ENCODE results near the gene TCAP.

The TCAP gene

DNA sequence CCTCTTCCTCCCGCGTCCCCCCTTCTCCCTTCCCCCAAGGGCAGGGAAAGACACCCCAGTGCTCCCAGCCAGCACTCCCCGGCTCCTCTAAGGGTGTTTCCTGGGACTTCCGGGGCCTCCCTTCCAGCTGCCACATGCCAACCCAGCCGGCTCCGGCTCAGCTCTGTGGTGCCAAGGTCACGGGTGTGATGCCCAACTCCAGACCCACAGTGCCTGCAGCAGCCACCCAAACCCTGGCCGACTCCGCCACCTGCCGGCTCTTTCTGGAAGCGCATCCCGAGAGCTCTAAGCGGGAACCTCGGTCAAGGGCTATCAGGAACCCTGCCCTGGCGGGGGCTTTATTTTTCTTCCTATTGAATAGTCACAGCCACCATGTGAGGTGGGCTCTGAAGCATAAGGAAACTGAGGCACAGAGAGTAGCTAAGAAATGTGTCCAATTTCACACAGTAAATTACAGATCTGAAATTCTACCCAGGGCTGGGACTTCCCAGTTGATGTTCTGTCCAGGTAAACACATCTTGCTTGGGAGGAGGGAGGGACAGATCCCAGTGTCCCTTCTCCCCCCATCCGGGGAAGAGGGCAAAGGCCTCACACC is 41.7 kb upstream of the TCAP start:
- peak overlapping the region; percentile 1 for H3K4me2 ChIP-seq (ENCODE audit: low read length)
- TF ChIP-seq EZH2phosphoT487 (IDR thresholded peaks at IDR 0.05; ENCODE audit: borderline replicate concordance, low read length) (no peak), CTCF (IDR thresholded peaks at IDR 0.05; ENCODE audit: low read depth, low read length, poor library complexity, severe bottlenecking) (peak; percentile 90)
- no peaks in the 10 kb centered on the region for H3K9me3 ChIP-seq (ENCODE audit: control insufficient read depth, insufficient read depth, low read length)
- H3K27ac ChIP-seq (ENCODE audit: low read depth, low read length) = no peak overlapping the region
- H3K36me3 ChIP-seq (ENCODE audit: control insufficient read depth, low read length) = no peaks in the 10 kb centered on the region
- H3K4me3 ChIP-seq (ENCODE audit: low read length) = no peak overlapping the region
- peaks cover 9% of the 10 kb centered on the region; the same call in 1 of the 2 replicates for H3F3A ChIP-seq (ENCODE audit: control insufficient read depth, insufficient read depth)
- peaks cover 29% of the 10 kb centered on the region for H3K4me1 ChIP-seq (ENCODE audit: control insufficient read depth, low read length)
- H3K79me2 ChIP-seq (ENCODE audit: control insufficient read depth, low read length) = no peaks in the 10 kb centered on the region
- H3K27me3 ChIP-seq (ENCODE audit: control insufficient read depth, low read length) = peaks cover 21% of the 10 kb centered on the region
- H4K20me1 ChIP-seq (ENCODE audit: control insufficient read depth, insufficient read depth, low read depth, low read length) = no peaks in the 10 kb centered on the region
- H3K9me2 ChIP-seq (replicated peaks; ENCODE audit: control insufficient read depth, low read length) = no peaks in the 10 kb centered on the region

- TF ChIP-seq EZH2phosphoT487 (IDR thresholded peaks at IDR 0.05; ENCODE audit: borderline replicate concordance, low read length) (no peak), CTCF (IDR thresholded peaks at IDR 0.05; ENCODE audit: low read depth, low read length, poor library complexity, severe bottlenecking) (no peak)
- Histone ChIP-seq H3K9me2 (replicated peaks; ENCODE audit: control insufficient read depth, low read length) (no peaks in the 10 kb centered on the region), H3K27me3 (ENCODE audit: control insufficient read depth, low read length) (peaks cover 21% of the 10 kb centered on the region), H3K9me3 (ENCODE audit: control insufficient read depth, insufficient read depth, low read length) (no peaks in the 10 kb centered on the region), H3K4me2 (ENCODE audit: low read length) (no peak overlapping the region), H3K4me3 (ENCODE audit: low read length) (no peak overlapping the region), H4K20me1 (ENCODE audit: control insufficient read depth, insufficient read depth, low read depth, low read length) (no peaks in the 10 kb centered on the region), H3K4me1 (ENCODE audit: control insufficient read depth, low read length) (peaks cover 21% of the 10 kb centered on the region), H3K79me2 (ENCODE audit: control insufficient read depth, low read length) (no peaks in the 10 kb centered on the region), H3F3A (ENCODE audit: control insufficient read depth, insufficient read depth) (peaks cover 6% of the 10 kb centered on the region; the same call in 1 of the 2 replicates), H3K36me3 (ENCODE audit: control insufficient read depth, low read length) (no peaks in the 10 kb centered on the region), H3K27ac (ENCODE audit: low read depth, low read length) (no peak overlapping the region)
Measured at GRCh38 chr17:39624313-39624712, 40.8 kb upstream of the TCAP start.

GRCh38 chr17:39625198-39625785 is 39.9 kb upstream of the TCAP start:
- no peak overlapping the region for H3K4me2 ChIP-seq (ENCODE audit: low read length)
- H3K27me3 ChIP-seq (ENCODE audit: control insufficient read depth, low read length) = peaks cover 19% of the 10 kb centered on the region
- TF ChIP-seq EZH2phosphoT487 (IDR thresholded peaks at IDR 0.05; ENCODE audit: borderline replicate concordance, low read length) = no peak
- no peak for TF ChIP-seq CTCF (IDR thresholded peaks at IDR 0.05; ENCODE audit: low read depth, low read length, poor library complexity, severe bottlenecking)

More at GRCh38 chr17:39625198-39625785, 39.9 kb upstream of the TCAP start:
- Histone ChIP-seq H3K9me3 (ENCODE audit: control insufficient read depth, insufficient read depth, low read length) (no peaks in the 10 kb centered on the region), H3K4me1 (ENCODE audit: control insufficient read depth, low read length) (peaks cover 21% of the 10 kb centered on the region), H3F3A (ENCODE audit: control insufficient read depth, insufficient read depth) (no peaks in the 10 kb centered on the region), H4K20me1 (ENCODE audit: control insufficient read depth, insufficient read depth, low read depth, low read length) (no peaks in the 10 kb centered on the region), H3K9me2 (replicated peaks; ENCODE audit: control insufficient read depth, low read length) (no peaks in the 10 kb centered on the region), H3K27ac (ENCODE audit: low read depth, low read length) (no peak overlapping the region), H3K4me3 (ENCODE audit: low read length) (no peak overlapping the region), H3K79me2 (ENCODE audit: control insufficient read depth, low read length) (no peaks in the 10 kb centered on the region), H3K36me3 (ENCODE audit: control insufficient read depth, low read length) (no peaks in the 10 kb centered on the region)

Data from DOHH2 (cell line).